DOHH2 (cell line): ENCODE data around the gene CD34.

Experiments used
- EZH2phosphoT487 ChIP-seq: fragments of 200-600 bp; sonication (generic); IDR thresholded peaks from 2 replicates; pipeline ENCODE4 v1.6.1; 2017; ENCODE audit warnings: borderline replicate concordance, mild to moderate bottlenecking, antibody characterized with exemption, low read length, moderate library complexity, mixed read lengths
- TF ChIP-seq, protein P1 (sequence below): fragments of 200-600 bp; sonication (generic); IDR thresholded peaks from one replicate; pipeline ENCODE4 v1.5.1; 2014; ENCODE audit warnings: antibody characterized with exemption, mild to moderate bottlenecking, low read depth, low read length; ENCODE audit not compliant: poor library complexity, severe bottlenecking

DNA sequence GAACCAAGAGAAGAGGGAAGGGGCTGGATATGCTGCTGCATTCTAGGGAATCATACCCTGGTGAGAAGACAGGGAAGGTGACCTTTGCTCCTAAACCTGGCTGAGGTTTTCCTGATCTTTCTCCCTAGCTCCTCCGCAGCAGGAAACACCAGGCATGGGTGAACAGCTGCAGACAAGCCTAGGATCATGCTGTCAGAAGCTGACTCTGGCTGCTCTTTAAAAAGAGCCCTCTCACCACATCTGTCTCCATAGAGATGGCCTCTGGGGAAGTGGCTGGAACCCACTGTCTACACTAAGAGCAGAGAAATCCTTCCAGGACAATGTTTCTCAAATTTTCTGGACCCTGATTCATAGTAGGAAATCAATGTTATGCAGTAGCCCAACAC, 57.6 kb downstream of the CD34 start:
- TF ChIP-seq EZH2phosphoT487: no peak
- TF ChIP-seq, protein P1, sequence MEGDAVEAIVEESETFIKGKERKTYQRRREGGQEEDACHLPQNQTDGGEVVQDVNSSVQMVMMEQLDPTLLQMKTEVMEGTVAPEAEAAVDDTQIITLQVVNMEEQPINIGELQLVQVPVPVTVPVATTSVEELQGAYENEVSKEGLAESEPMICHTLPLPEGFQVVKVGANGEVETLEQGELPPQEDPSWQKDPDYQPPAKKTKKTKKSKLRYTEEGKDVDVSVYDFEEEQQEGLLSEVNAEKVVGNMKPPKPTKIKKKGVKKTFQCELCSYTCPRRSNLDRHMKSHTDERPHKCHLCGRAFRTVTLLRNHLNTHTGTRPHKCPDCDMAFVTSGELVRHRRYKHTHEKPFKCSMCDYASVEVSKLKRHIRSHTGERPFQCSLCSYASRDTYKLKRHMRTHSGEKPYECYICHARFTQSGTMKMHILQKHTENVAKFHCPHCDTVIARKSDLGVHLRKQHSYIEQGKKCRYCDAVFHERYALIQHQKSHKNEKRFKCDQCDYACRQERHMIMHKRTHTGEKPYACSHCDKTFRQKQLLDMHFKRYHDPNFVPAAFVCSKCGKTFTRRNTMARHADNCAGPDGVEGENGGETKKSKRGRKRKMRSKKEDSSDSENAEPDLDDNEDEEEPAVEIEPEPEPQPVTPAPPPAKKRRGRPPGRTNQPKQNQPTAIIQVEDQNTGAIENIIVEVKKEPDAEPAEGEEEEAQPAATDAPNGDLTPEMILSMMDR: no peak
